ENCODE results near the gene RFTN1.

RFTN1 gene

GRCh38 chr3:16347548-16347947 is 166.0 kb downstream of the RFTN1 start:
- no peak for DNase-seq

- no peak for DNase-seq
These were observed 167.0 kb downstream of the RFTN1 start for GRCh38 chr3:16346413-16347081.

- no peak for DNase-seq
These were observed 170.4 kb downstream of the RFTN1 start for GRCh38 chr3:16343101-16343500.

GRCh38 chr3:16338999-16339398 is 174.5 kb downstream of the RFTN1 start:
- DNase-seq: no peak

GRCh38 chr3:16337856-16338540 is 175.5 kb downstream of the RFTN1 start:
- no peak for DNase-seq

- DNase-seq: no peak
These were observed 176.7 kb downstream of the RFTN1 start for GRCh38 chr3:16336825-16337224.

GRCh38 chr3:16335772-16336645 is 177.5 kb downstream of the RFTN1 start:
- no peak for DNase-seq

- no peak for DNase-seq
These were observed 178.2 kb downstream of the RFTN1 start for GRCh38 chr3:16335333-16335732.

- DNase-seq: no peak
These were observed 178.6 kb downstream of the RFTN1 start for GRCh38 chr3:16334909-16335308.

- DNase-seq: no peak
These were observed 180.5 kb downstream of the RFTN1 start for GRCh38 chr3:16332904-16333426.

GRCh38 chr3:16331319-16331883 is 182.1 kb downstream of the RFTN1 start:
- DNase-seq: no peak

GRCh38 chr3:16330351-16330750 is 183.1 kb downstream of the RFTN1 start:
- no peak for DNase-seq

GRCh38 chr3:16329826-16330129 is 183.7 kb downstream of the RFTN1 start:
- no peak for DNase-seq

GRCh38 chr3:16329036-16329825 is 184.3 kb downstream of the RFTN1 start:
- no peak for DNase-seq

- no peak for DNase-seq
These were observed 185.4 kb downstream of the RFTN1 start for GRCh38 chr3:16328124-16328523.

GRCh38 chr3:16326724-16327349 is 186.7 kb downstream of the RFTN1 start:
- DNase-seq: no peak

- DNase-seq: no peak
These were observed 187.6 kb downstream of the RFTN1 start for GRCh38 chr3:16325850-16326249.

GRCh38 chr3:16323737-16324136 is 189.8 kb downstream of the RFTN1 start:
- no peak for DNase-seq

- no peak for DNase-seq
These were observed 191.3 kb downstream of the RFTN1 start for GRCh38 chr3:16322189-16322588.

- DNase-seq: no peak
These were observed 192.8 kb downstream of the RFTN1 start for GRCh38 chr3:16320711-16321110.

- no peak for DNase-seq
These were observed 193.8 kb downstream of the RFTN1 start for GRCh38 chr3:16319723-16320122.

GRCh38 chr3:16319307-16319706 is 194.2 kb downstream of the RFTN1 start:
- no peak for DNase-seq

All from NCI-H1048 (cell line).